22Rv1 (cell line): ENCODE results near the gene TP53BP1.

ENCODE experiments used
- ZFX ChIP-seq: fragments of 450-650 bp; IDR thresholded peaks from 2 replicates; pipeline ENCODE4 v1.6.1; 2017; ENCODE audit warnings: antibody characterized with exemption, borderline replicate concordance
- TF ChIP-seq, protein P1 (sequence below): fragments of 450-650 bp; IDR thresholded peaks from 2 replicates; pipeline ENCODE4 v1.5.1; 2017; ENCODE audit warnings: mild to moderate bottlenecking

DNA sequence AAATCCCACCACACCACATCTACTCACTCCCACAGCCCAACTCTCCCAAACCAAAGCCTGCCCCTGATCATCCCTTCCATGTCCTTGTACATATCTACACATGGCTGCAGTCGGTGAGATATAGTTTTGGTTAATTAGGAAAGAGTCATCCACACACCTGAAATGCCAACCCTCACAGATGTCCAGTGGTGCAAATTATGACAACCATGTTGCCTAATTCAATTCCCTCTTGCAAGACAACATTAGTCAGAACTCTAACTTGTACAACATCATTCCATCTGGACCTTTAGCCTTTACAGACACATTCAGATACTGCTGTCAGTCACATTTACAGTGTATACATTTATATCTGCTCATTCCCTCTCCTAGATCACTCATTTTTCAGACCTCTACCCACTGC lies 80.9 kb downstream of the TP53BP1 start:
- TF ChIP-seq, protein P1, sequence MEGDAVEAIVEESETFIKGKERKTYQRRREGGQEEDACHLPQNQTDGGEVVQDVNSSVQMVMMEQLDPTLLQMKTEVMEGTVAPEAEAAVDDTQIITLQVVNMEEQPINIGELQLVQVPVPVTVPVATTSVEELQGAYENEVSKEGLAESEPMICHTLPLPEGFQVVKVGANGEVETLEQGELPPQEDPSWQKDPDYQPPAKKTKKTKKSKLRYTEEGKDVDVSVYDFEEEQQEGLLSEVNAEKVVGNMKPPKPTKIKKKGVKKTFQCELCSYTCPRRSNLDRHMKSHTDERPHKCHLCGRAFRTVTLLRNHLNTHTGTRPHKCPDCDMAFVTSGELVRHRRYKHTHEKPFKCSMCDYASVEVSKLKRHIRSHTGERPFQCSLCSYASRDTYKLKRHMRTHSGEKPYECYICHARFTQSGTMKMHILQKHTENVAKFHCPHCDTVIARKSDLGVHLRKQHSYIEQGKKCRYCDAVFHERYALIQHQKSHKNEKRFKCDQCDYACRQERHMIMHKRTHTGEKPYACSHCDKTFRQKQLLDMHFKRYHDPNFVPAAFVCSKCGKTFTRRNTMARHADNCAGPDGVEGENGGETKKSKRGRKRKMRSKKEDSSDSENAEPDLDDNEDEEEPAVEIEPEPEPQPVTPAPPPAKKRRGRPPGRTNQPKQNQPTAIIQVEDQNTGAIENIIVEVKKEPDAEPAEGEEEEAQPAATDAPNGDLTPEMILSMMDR = no peak
- TF ChIP-seq ZFX = no peak
